Measurements from ENCODE around the gene EDDM3A. TPM values are rescaled to one million over a fixed set of nuclear protein-coding genes. Genes with fewer than 3 reads are reported as not detected.
"Not testable (repeated sequence)": the region's sequence is repeated elsewhere in the genome, so short reads cannot be mapped to it uniquely, and the experiment has no call there.

EDDM3A gene, protein sequence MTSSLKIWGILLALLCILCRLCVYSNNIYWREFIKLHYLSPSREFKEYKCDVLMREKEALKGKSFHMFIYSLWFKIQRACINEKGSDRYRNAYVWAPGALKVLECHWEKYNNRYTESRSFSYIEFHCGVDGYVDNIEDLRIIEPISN
- polyA plus RNA-seq: not detected
- long read RNA-seq, donor 1: 0 reads
- long read RNA-seq, donor 2: 0 reads
- long read RNA-seq, donor 3: 0 reads
- long read RNA-seq, donor 4: 0 reads
- long read RNA-seq, donor 5: 0 reads
- long read RNA-seq, donor 6: 0 reads
- long read RNA-seq, donor 7: 0 reads
- long read RNA-seq, donor 8: 0 reads
- long read RNA-seq, donor 9: 0 reads
- long read RNA-seq, donor 10: 0 reads

DNA sequence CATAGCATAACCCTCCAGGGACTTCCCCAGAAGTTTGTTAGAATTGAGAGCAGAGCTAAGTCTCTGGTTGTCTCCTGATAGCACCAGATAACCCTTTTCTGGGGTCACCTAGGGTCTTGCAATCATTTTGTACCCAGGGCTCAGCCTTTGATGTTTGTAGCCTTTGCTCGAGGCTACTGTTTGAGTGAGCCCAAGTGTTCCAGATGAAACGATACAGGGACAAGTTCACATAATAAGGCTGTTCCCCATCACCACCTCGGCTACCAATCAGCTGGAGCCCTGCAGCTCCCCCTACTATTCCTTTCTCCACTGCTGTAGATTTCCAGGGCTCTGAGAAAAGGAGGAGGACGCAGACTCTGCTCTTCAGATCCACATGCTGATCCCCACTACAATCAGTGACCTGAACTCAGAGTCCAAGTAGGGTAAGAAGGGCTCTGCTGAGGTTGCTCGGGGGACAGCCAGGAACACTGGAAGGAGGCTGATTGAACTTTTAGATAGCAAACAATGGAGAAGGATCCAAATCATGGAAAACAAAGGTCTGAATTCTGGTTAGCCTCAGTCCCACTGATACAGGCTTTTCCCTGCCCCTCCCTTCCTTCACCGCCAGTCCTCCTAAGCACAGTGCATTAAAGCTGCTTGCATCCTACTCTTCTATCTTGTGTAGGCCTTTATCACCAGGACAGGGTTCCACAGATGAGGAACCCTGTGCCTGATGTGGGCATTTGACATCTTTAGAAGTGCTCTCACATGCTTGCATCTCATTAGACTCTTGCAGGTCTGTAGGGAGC is at the start of gene EDDM3A:
EDDM3A (plus strand) TSS at position 317 of the 788 bp plus-strand sequence. CDS start 1,694 bp downstream, outside the sequence.
- WGBS, 3 donors: 72 to 80% (median 78%) methylated on average over 6 of the region's 6 CpGs
- H3K27me3 ChIP-seq (ENCODE audit: control insufficient read depth in 3 of 3, insufficient read depth in 3 of 3, low read length in 3 of 3): no peaks in the 10 kb centered on the region
- FAIRE-seq: no peak

DNA sequence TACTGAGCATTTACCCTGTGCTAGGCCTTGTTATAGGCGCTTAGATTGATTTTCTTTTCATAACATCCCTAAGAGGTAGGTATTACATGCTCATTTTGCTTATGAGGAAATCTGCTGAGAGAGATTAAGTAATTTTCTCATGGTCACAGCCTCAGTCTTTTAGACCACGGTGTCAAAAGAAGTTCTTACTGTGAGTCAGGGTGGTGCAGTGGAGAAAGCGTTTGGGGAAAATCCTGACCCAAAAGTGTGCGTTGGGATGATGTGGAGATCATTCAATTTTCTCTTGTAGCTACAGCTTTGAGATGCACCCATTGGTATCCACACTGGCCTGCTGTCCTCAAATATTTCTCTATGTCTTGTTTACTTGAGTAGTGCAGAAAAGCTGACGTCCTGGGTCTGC is 48.9 kb upstream of the EDDM3A start:
- H3K36me3 ChIP-seq (ENCODE audit: control insufficient read depth in 3 of 3, insufficient read depth in 2 of 3, low read depth in 1 of 3, low read length in 3 of 3): peaks cover 2 to 13% (median 3%) of the 10 kb centered on the region in 3 donors
- DNase-seq: no peak
- 90 to 93% (median 90%) methylated on average over 5 of the region's 5 CpGs for WGBS, 3 donors

More for the DNA sequence above, at the start of gene EDDM3A:
- no peaks in the 10 kb centered on the region for H3K4me1 ChIP-seq (ENCODE audit: control insufficient read depth in 3 of 3, insufficient read depth in 2 of 3, low read depth in 1 of 3, low read length in 2 of 3)
- H3K4me3 ChIP-seq (ENCODE audit: low read depth in 1 of 3, low read length in 3 of 3): no peak within 1 kb of the TSS
- H3K27ac ChIP-seq (ENCODE audit: low read depth in 1 of 3, low read length in 2 of 3): no peak within 1 kb of the TSS
- no peaks in the 10 kb centered on the region for H3K36me3 ChIP-seq (ENCODE audit: control insufficient read depth in 3 of 3, insufficient read depth in 2 of 3, low read depth in 1 of 3, low read length in 3 of 3)
- DNase-seq: no peak
- no peaks in the 10 kb centered on the region for H3K9me3 ChIP-seq (ENCODE audit: control insufficient read depth in 2 of 2, insufficient read depth in 1 of 2, low read depth in 1 of 2, low read length in 1 of 2)

DNA sequence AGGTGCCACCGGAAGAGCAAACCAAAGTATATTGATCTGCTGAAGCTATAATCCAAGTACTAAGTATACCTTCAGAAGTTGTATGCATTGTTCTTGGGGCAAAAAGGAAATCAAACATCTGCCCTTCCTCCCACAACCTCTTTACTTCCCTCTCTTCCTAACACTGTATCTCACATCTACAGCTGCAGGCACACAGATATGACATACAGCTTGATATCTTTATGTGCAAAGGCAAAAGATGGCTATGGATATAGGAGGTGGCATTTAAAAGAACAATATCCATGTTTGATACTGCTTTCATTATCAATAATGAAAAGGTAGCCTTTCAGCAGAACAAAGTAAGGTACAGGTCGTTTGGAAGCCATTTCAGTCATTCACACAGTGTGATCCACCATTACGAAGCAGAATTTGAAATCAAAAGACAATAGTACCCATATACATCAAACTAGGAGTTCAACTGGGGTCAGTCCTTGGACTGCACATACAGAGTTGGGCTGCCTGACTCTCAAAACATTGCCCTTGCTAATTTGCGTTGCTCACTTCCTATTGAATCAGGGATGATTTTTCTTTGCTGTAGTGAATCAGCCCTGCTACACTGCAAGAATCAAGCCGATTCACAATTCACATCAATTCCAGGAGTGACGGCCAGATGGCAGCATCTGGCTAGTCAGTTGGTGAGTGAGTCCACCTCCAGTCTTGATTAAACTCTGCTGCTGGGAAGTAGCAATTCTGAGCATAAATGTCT is 48.2 kb upstream of the EDDM3A start:
- Histone ChIP-seq H3K4me1 (ENCODE audit: control insufficient read depth in 3 of 3, insufficient read depth in 2 of 3, low read depth in 1 of 3, low read length in 2 of 3) (peaks cover 0 to under 1% (median 0%) of the 10 kb centered on the region in 3 donors), H3K27me3 (ENCODE audit: control insufficient read depth in 3 of 3, insufficient read depth in 3 of 3, low read length in 3 of 3) (no peaks in the 10 kb centered on the region), H3K9me3 (ENCODE audit: control insufficient read depth in 2 of 2, insufficient read depth in 1 of 2, low read depth in 1 of 2, low read length in 1 of 2) (peaks cover 0 to 6% of the 10 kb centered on the region in 2 donors), H3K27ac (ENCODE audit: low read depth in 1 of 3, low read length in 2 of 3) (no peak overlapping the region), H3K36me3 (ENCODE audit: control insufficient read depth in 3 of 3, insufficient read depth in 2 of 3, low read depth in 1 of 3, low read length in 3 of 3) (peaks cover 2 to 13% (median 3%) of the 10 kb centered on the region in 3 donors), H3K4me3 (ENCODE audit: low read depth in 1 of 3, low read length in 3 of 3) (no peak overlapping the region)
- peak; percentile 79 for DNase-seq
- FAIRE-seq: peak; percentile 41
- WGBS, 3 donors: 31 to 35% (median 34%) methylated on average over 6 of the region's 6 CpGs

More for the DNA sequence above, 48.9 kb upstream of the EDDM3A start:
- no peak for FAIRE-seq
- H3K4me3 ChIP-seq (ENCODE audit: low read depth in 1 of 3, low read length in 3 of 3): no peak overlapping the region
- H3K27ac ChIP-seq (ENCODE audit: low read depth in 1 of 3, low read length in 2 of 3): no peak overlapping the region
- peaks cover 0 to 6% of the 10 kb centered on the region in 2 donors for H3K9me3 ChIP-seq (ENCODE audit: control insufficient read depth in 2 of 2, insufficient read depth in 1 of 2, low read depth in 1 of 2, low read length in 1 of 2)
- H3K27me3 ChIP-seq (ENCODE audit: control insufficient read depth in 3 of 3, insufficient read depth in 3 of 3, low read length in 3 of 3): no peaks in the 10 kb centered on the region
- peaks cover 0 to 3% (median 0%) of the 10 kb centered on the region in 3 donors for H3K4me1 ChIP-seq (ENCODE audit: control insufficient read depth in 3 of 3, insufficient read depth in 2 of 3, low read depth in 1 of 3, low read length in 2 of 3)

DNA sequence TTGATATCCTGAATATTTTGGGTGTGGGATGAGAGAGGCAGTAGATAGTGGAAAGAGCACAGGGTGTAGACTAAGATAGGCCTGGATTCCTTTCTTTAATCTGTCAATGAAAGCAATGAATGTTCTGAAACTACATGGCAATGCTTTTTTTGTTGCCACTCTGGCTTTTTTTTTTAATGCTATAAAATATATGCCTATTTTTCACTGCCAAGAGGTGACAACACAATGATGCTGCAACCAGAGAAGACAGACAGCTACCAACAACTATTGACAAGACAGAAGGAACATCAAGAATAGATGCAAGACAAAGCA is 47.7 kb upstream of the EDDM3A start:
- no peak for FAIRE-seq

DNA sequence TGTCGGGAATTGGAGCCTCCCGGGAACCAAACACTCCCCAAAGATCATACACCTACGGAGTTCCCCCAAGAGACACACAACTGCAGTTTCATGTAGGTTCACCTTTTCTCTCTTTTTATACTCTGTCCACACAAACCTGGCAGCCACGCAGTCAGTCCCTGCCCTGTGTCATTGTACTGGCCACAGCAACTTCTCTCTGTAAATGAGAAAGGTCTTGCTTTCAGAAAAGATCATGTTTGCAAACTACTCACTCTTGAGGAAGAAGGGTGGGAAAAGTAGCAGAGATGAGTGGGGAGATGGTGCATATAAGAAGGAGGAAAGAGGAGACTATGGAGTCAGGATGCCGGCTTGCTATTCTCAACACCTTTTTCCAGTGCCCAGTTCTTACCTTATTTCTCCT is 46.8 kb upstream of the EDDM3A start:
- DNase-seq: no peak
- 81 to 98% (median 89%) methylated on average over 5 of the region's 5 CpGs for WGBS, 3 donors
- H3K4me3 ChIP-seq (ENCODE audit: low read depth in 1 of 3, low read length in 3 of 3): no peak overlapping the region
- H3K27ac ChIP-seq (ENCODE audit: low read depth in 1 of 3, low read length in 2 of 3): no peak overlapping the region
- no peak for FAIRE-seq
- peaks cover 2 to 6% (median 3%) of the 10 kb centered on the region in 3 donors for H3K36me3 ChIP-seq (ENCODE audit: control insufficient read depth in 3 of 3, insufficient read depth in 2 of 3, low read depth in 1 of 3, low read length in 3 of 3)
- H3K27me3 ChIP-seq (ENCODE audit: control insufficient read depth in 3 of 3, insufficient read depth in 3 of 3, low read length in 3 of 3): no peaks in the 10 kb centered on the region
- no peaks in the 10 kb centered on the region for H3K4me1 ChIP-seq (ENCODE audit: control insufficient read depth in 3 of 3, insufficient read depth in 2 of 3, low read depth in 1 of 3, low read length in 2 of 3)
- peaks cover 0 to 6% of the 10 kb centered on the region in 2 donors for H3K9me3 ChIP-seq (ENCODE audit: control insufficient read depth in 2 of 2, insufficient read depth in 1 of 2, low read depth in 1 of 2, low read length in 1 of 2)

More for the DNA sequence above, 47.7 kb upstream of the EDDM3A start:
- H3K27me3 ChIP-seq (ENCODE audit: control insufficient read depth in 3 of 3, insufficient read depth in 3 of 3, low read length in 3 of 3): no peaks in the 10 kb centered on the region
- no peak overlapping the region for H3K27ac ChIP-seq (ENCODE audit: low read depth in 1 of 3, low read length in 2 of 3)
- DNase-seq: no peak
- H3K4me1 ChIP-seq (ENCODE audit: control insufficient read depth in 3 of 3, insufficient read depth in 2 of 3, low read depth in 1 of 3, low read length in 2 of 3): no peaks in the 10 kb centered on the region
- H3K4me3 ChIP-seq (ENCODE audit: low read depth in 1 of 3, low read length in 3 of 3): no peak overlapping the region
- H3K9me3 ChIP-seq (ENCODE audit: control insufficient read depth in 2 of 2, insufficient read depth in 1 of 2, low read depth in 1 of 2, low read length in 1 of 2): peaks cover 0 to 6% of the 10 kb centered on the region in 2 donors
- peaks cover 2 to 13% (median 3%) of the 10 kb centered on the region in 3 donors for H3K36me3 ChIP-seq (ENCODE audit: control insufficient read depth in 3 of 3, insufficient read depth in 2 of 3, low read depth in 1 of 3, low read length in 3 of 3)

DNA sequence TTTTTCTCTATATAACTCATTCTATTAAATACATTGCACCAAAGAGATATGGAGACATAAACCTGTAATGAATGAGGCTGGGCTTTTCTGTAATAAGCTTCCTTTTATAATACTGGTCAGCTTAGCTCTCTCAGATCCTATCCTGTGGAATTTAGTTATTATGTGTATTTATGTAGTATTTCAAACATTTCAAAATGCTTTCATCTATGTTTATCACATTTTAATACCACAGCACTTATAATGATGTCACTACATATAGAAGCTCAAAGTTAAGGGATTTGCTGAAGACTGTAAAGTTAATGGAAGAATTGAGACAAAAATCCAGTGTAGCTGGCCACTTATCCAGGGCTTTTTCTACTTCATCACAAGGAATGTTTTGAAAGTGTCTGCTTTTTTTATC is 45.8 kb upstream of the EDDM3A start:
- no peak overlapping the region for H3K27ac ChIP-seq (ENCODE audit: low read depth in 1 of 3, low read length in 2 of 3)
- FAIRE-seq: no peak
- peaks cover 2 to 4% (median 3%) of the 10 kb centered on the region in 3 donors for H3K36me3 ChIP-seq (ENCODE audit: control insufficient read depth in 3 of 3, insufficient read depth in 2 of 3, low read depth in 1 of 3, low read length in 3 of 3)
- DNase-seq: no peak
- no peaks in the 10 kb centered on the region for H3K4me1 ChIP-seq (ENCODE audit: control insufficient read depth in 3 of 3, insufficient read depth in 2 of 3, low read depth in 1 of 3, low read length in 2 of 3)
- no peaks in the 10 kb centered on the region for H3K27me3 ChIP-seq (ENCODE audit: control insufficient read depth in 3 of 3, insufficient read depth in 3 of 3, low read length in 3 of 3)
- H3K9me3 ChIP-seq (ENCODE audit: control insufficient read depth in 2 of 2, insufficient read depth in 1 of 2, low read depth in 1 of 2, low read length in 1 of 2): peaks cover 0 to 6% of the 10 kb centered on the region in 2 donors
- no peak overlapping the region for H3K4me3 ChIP-seq (ENCODE audit: low read depth in 1 of 3, low read length in 3 of 3)

DNA sequence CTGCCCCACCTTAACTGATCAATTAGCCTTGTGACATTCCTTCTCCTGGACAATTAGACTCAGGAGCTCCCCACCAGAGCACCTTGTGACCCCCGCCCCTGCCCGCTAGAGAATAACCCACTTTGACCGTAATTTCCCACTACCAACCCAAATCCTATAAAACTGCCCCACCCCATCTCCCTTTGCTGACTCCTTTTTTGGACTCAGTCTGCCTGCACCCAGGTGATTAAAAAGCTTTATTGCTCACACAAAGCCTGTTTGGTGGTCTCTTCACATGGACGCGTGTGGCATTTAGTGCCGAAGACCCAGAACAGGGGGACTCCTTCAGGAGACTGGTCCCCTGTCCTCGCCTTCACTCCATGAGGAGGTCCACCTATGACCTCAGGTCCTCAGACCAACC is 44.7 kb upstream of the EDDM3A start:
- H3K4me3 ChIP-seq (ENCODE audit: low read depth in 1 of 3, low read length in 3 of 3); H3K27ac ChIP-seq (ENCODE audit: low read depth in 1 of 3, low read length in 2 of 3); H3K36me3 ChIP-seq (ENCODE audit: control insufficient read depth in 3 of 3, insufficient read depth in 2 of 3, low read depth in 1 of 3, low read length in 3 of 3); FAIRE-seq; DNase-seq; H3K4me1 ChIP-seq (ENCODE audit: control insufficient read depth in 3 of 3, insufficient read depth in 2 of 3, low read depth in 1 of 3, low read length in 2 of 3); H3K27me3 ChIP-seq (ENCODE audit: control insufficient read depth in 3 of 3, insufficient read depth in 3 of 3, low read length in 3 of 3); H3K9me3 ChIP-seq (ENCODE audit: control insufficient read depth in 2 of 2, insufficient read depth in 1 of 2, low read depth in 1 of 2, low read length in 1 of 2): not testable (repeated sequence)
- WGBS, 3 donors: 91 to 97% (median 92%) methylated on average over 7 of the region's 7 CpGs

DNA sequence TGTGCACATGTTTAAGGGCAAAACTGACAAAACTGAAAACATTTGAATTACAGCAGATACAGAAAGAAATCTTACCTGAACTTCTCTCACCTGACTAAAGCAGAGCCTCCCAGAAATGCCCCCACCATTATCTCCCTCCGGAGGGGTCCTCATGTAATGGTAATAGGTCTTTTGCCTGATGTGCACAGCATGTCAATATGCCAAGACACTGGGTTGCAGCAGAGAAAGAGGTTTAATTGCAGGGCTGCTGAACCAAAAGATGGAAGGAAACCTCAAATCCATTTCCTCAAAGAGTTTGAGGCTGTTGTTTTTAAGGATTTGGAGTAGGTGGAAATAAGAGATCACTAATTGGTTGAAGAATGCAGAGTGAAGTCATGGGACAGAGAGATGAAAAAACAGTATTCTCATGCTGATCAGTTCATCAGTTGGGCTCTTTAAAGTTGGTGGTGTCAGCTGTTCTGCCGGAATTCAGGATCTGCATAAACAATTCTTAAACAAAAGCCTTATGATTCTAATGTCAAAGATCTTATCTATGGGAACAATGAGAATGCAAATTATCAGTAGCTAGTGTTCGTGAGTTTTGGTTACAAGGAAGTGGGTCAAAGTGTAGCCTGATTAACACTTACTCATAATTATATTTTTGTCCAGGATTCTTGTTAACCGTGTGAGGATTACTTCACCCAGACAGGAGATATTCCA is 38.9 kb upstream of the EDDM3A start:
- H3K27ac ChIP-seq (ENCODE audit: low read depth in 1 of 3, low read length in 2 of 3): no peak overlapping the region
- H3K4me3 ChIP-seq (ENCODE audit: low read depth in 1 of 3, low read length in 3 of 3): no peak overlapping the region
- no peaks in the 10 kb centered on the region for H3K36me3 ChIP-seq (ENCODE audit: control insufficient read depth in 3 of 3, insufficient read depth in 2 of 3, low read depth in 1 of 3, low read length in 3 of 3)
- no peaks in the 10 kb centered on the region for H3K4me1 ChIP-seq (ENCODE audit: control insufficient read depth in 3 of 3, insufficient read depth in 2 of 3, low read depth in 1 of 3, low read length in 2 of 3)
- no peak for DNase-seq
- H3K9me3 ChIP-seq (ENCODE audit: control insufficient read depth in 2 of 2, insufficient read depth in 1 of 2, low read depth in 1 of 2, low read length in 1 of 2): peaks cover 0 to 5% of the 10 kb centered on the region in 2 donors
- FAIRE-seq: no peak
- 37 to 51% (median 45%) methylated on average over 4 of the region's 4 CpGs for WGBS, 3 donors
- no peaks in the 10 kb centered on the region for H3K27me3 ChIP-seq (ENCODE audit: control insufficient read depth in 3 of 3, insufficient read depth in 3 of 3, low read length in 3 of 3)

Data from small intestine (tissue), 16 donors.